ENCODE results near the gene UNC45A. TPM values are rescaled to one million over a fixed set of nuclear protein-coding genes. Genes with fewer than 3 reads are reported as not detected.

Gene UNC45A
- total and polyA plus RNA-seq, 4 donors, result 13.9 to 31.2 (median 24.9) TPM

DNA sequence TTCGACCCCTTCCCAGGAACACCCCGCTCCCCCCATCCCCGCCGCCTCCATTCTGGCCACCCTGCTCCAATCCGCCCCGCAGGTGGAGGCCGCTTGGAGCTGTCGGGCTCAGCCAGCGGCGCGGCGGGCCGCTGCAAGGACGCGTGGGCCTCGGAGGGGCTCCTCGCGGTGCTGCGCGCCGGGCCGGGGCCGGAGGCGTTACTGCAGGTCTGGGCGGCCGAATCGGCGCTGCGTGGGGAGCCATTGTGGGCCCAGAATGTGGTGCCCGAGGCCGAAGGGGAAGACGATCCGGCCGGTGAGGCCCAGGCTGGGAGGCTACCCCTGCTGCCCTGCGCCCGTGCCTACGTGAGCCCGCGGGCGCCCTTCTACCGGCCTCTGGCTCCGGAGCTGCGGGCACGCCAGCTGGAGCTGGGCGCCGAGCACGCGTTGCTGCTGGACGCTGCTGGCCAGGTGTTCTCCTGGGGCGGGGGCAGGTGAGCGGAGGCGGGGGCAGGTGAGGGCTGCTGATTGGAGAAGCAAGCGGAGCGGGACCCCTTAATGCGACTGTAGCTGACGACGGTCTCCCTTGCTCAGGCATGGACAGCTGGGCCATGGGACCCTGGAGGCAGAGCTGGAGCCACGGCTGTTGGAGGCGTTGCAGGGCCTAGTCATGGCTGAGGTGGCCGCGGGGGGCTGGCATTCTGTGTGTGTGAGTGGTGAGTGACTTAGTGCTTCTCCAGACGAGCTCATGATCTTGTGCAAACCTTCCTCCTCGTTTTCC, 22.1 kb downstream of the UNC45A start:
- Histone ChIP-seq H3K4me3 (ENCODE audit: low read depth in 1 of 3, low read length in 3 of 3) (peak overlapping the region in 2 of 3 donors; percentile 37 to 49), H3K27ac (ENCODE audit: low read depth in 1 of 2, low read length in 2 of 2) (no peak overlapping the region), H3K36me3 (ENCODE audit: control insufficient read depth in 4 of 4, insufficient read depth in 3 of 4, low read depth in 1 of 4, low read length in 3 of 4) (peaks cover 2 to 31% (median 10%) of the 10 kb centered on the region in 4 donors), H3K9me3 (ENCODE audit: control insufficient read depth in 4 of 4, low read length in 3 of 4) (no peaks in the 10 kb centered on the region), H3K9ac (ENCODE audit: low read depth in 1 of 2, low read length in 2 of 2) (no peak overlapping the region), H3K4me1 (ENCODE audit: control insufficient read depth in 4 of 4, insufficient read depth in 4 of 4, low read length in 3 of 4) (peaks cover 7 to 24% (median 16%) of the 10 kb centered on the region in 4 donors), H3K27me3 (ENCODE audit: control insufficient read depth in 4 of 4, insufficient read depth in 4 of 4, low read length in 3 of 4) (no peaks in the 10 kb centered on the region)
- WGBS, result 49% methylated on average over 63 of the region's 63 CpGs
- TF ChIP-seq RAD21 (IDR thresholded peaks at IDR 0.05) (no peak), MAX (IDR thresholded peaks at IDR 0.05) (no peak), YY1 (IDR thresholded peaks at IDR 0.05) (no peak), FOXA1 (IDR thresholded peaks at IDR 0.05) (no peak), EGR1 (IDR thresholded peaks at IDR 0.05; ENCODE audit: low read depth in 2 of 2) (no peak), HNF4A (conservative IDR thresholded peaks at IDR 0.05) (no peak), JUND (IDR thresholded peaks at IDR 0.05) (no peak), TAF1 (conservative IDR thresholded peaks at IDR 0.05) (no peak), HNF4G (IDR thresholded peaks at IDR 0.05) (no peak), RXRA (IDR thresholded peaks at IDR 0.05) (no peak), SP1 (IDR thresholded peaks at IDR 0.05) (no peak), ATF3 (IDR thresholded peaks at IDR 0.05) (no peak), ZBTB33 (IDR thresholded peaks at IDR 0.05) (no peak)
- TF ChIP-seq, protein P1, sequence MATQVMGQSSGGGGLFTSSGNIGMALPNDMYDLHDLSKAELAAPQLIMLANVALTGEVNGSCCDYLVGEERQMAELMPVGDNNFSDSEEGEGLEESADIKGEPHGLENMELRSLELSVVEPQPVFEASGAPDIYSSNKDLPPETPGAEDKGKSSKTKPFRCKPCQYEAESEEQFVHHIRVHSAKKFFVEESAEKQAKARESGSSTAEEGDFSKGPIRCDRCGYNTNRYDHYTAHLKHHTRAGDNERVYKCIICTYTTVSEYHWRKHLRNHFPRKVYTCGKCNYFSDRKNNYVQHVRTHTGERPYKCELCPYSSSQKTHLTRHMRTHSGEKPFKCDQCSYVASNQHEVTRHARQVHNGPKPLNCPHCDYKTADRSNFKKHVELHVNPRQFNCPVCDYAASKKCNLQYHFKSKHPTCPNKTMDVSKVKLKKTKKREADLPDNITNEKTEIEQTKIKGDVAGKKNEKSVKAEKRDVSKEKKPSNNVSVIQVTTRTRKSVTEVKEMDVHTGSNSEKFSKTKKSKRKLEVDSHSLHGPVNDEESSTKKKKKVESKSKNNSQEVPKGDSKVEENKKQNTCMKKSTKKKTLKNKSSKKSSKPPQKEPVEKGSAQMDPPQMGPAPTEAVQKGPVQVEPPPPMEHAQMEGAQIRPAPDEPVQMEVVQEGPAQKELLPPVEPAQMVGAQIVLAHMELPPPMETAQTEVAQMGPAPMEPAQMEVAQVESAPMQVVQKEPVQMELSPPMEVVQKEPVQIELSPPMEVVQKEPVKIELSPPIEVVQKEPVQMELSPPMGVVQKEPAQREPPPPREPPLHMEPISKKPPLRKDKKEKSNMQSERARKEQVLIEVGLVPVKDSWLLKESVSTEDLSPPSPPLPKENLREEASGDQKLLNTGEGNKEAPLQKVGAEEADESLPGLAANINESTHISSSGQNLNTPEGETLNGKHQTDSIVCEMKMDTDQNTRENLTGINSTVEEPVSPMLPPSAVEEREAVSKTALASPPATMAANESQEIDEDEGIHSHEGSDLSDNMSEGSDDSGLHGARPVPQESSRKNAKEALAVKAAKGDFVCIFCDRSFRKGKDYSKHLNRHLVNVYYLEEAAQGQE (IDR thresholded peaks at IDR 0.05), result no peak
- TF ChIP-seq, protein P2, sequence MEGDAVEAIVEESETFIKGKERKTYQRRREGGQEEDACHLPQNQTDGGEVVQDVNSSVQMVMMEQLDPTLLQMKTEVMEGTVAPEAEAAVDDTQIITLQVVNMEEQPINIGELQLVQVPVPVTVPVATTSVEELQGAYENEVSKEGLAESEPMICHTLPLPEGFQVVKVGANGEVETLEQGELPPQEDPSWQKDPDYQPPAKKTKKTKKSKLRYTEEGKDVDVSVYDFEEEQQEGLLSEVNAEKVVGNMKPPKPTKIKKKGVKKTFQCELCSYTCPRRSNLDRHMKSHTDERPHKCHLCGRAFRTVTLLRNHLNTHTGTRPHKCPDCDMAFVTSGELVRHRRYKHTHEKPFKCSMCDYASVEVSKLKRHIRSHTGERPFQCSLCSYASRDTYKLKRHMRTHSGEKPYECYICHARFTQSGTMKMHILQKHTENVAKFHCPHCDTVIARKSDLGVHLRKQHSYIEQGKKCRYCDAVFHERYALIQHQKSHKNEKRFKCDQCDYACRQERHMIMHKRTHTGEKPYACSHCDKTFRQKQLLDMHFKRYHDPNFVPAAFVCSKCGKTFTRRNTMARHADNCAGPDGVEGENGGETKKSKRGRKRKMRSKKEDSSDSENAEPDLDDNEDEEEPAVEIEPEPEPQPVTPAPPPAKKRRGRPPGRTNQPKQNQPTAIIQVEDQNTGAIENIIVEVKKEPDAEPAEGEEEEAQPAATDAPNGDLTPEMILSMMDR (IDR thresholded peaks at IDR 0.05; ENCODE audit: low read depth, low read length, missing input control), result no peak
- DNase-seq (ENCODE audit: low spot score), result no peak
